Cardiac muscle cell (in vitro differentiated cells and primary cell): ENCODE results near the gene CRIM1. TPM values are rescaled to one million over a fixed set of nuclear protein-coding genes. Genes with fewer than 3 reads are reported as not detected.

ENCODE experiments used
- DNase-seq, 2 donors: peaks; one replicate each; pipeline versions ENCODE4 v3.0.0 to v3.0.0-alpha.2; 2010 to 2017; ENCODE audit warnings: low read depth in 1 of 2, low spot score in 1 of 2
- H3K27ac ChIP-seq: fragments of 200-600 bp; sonication (generic); 2 replicates; pipeline ENCODE4 v1.5.1; 2016
- H3K27me3 ChIP-seq: fragments of 200-600 bp; sonication (generic); 2 replicates; pipeline ENCODE4 v1.6.0; 2016; ENCODE audit warnings: control low read depth
- H3K36me3 ChIP-seq: fragments of 200-600 bp; sonication (generic); 2 replicates; pipeline ENCODE4 v1.5.1; 2016; ENCODE audit warnings: control low read depth
- H3K4me1 ChIP-seq: fragments of 200-600 bp; sonication (generic); 2 replicates; pipeline ENCODE4 v1.8.1; 2017; ENCODE audit warnings: low read depth, mild to moderate bottlenecking, mixed run types
- H3K4me3 ChIP-seq: fragments of 200-600 bp; sonication (generic); 2 replicates; pipeline ENCODE4 v1.5.1; 2016; ENCODE audit warnings: mild to moderate bottlenecking
- H3K9me3 ChIP-seq: fragments of 200-600 bp; sonication (generic); 2 replicates; pipeline ENCODE4 v1.5.1; 2017; ENCODE audit warnings: low read depth, mild to moderate bottlenecking, control low read depth
- polyA plus RNA-seq: library from polyadenylated mRNA; unstranded; fragments of >200 nt; fragmentation: Nextera tagmentation; extraction: Ambion mirVana; gene quantifications from 2 replicates; pipeline ENCODE4 v1.2.1, GENCODE V29; 2016
- total RNA-seq: library from RNA; depleted of rRNA; stranded (reverse); fragments of >200 nt; gene quantifications from 2 replicates; pipeline ENCODE4 v1.2.3, GENCODE V29; 2016
- TF ChIP-seq, protein P1 (sequence below): IDR thresholded peaks from 2 replicates; pipeline ENCODE4 v1.5.1; 2012; ENCODE audit warnings: low read depth, mild to moderate bottlenecking, low read length

Gene CRIM1
- total and polyA plus RNA-seq, 2 experiments from 2014 or later: 2.4 to 5.4 TPM

DNA sequence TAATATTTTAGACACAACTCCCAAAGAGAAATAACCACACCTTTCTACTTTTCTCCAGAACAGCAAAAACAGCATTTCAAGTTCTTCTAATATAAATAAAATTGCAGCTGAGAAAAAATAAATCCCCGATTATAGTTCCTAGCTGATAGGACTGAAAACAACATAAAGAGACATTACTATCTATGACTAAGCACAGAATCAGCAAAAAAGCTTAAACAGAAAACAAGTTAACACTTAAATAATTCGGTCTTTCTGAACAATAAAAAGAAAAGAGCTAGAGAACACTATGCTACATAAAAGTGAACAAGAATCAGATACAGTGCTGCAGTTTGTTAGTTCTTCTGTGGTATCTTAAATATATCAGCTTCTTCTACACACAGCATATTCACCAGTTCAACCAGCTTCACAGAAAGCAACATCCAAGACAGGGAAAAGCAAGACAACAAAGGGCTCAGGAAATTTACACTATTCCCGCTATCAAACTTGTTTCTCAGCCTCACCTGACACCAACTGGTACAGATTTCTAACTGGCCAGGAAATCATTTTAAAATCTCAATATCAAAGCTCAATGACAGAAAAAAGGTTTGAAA, 213.8 kb downstream of the CRIM1 start:
- no peaks in the 10 kb centered on the region for H3K36me3 ChIP-seq
- H3K27ac ChIP-seq: no peak overlapping the region
- peaks cover 24% of the 10 kb centered on the region for H3K4me1 ChIP-seq
- no peaks in the 10 kb centered on the region for H3K9me3 ChIP-seq
- DNase-seq: peak in 1 of 2 donors; percentile 22
- no peak overlapping the region for H3K4me3 ChIP-seq
- TF ChIP-seq, protein P1, sequence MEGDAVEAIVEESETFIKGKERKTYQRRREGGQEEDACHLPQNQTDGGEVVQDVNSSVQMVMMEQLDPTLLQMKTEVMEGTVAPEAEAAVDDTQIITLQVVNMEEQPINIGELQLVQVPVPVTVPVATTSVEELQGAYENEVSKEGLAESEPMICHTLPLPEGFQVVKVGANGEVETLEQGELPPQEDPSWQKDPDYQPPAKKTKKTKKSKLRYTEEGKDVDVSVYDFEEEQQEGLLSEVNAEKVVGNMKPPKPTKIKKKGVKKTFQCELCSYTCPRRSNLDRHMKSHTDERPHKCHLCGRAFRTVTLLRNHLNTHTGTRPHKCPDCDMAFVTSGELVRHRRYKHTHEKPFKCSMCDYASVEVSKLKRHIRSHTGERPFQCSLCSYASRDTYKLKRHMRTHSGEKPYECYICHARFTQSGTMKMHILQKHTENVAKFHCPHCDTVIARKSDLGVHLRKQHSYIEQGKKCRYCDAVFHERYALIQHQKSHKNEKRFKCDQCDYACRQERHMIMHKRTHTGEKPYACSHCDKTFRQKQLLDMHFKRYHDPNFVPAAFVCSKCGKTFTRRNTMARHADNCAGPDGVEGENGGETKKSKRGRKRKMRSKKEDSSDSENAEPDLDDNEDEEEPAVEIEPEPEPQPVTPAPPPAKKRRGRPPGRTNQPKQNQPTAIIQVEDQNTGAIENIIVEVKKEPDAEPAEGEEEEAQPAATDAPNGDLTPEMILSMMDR: no peak
- H3K27me3 ChIP-seq: no peaks in the 10 kb centered on the region

DNA sequence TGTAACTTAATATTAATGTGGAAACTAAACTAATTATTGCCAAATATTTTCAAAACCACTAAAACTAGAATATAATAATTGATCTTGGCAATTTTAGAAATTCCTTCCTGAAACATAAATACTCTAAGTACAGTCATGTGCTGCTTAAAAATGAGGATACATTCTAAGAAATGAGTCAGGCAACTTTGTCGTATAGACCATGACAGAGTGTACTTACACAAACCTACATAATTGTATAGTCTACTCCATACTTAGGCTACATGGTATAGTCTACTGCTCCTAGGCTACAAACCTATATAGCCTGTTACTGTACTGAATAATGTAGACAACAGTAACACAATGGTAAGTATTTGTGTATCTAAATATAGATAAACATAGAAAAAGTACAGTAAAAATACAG, 214.8 kb downstream of the CRIM1 start:
- H3K4me3 ChIP-seq: no peak overlapping the region
- peaks cover 24% of the 10 kb centered on the region for H3K4me1 ChIP-seq
- DNase-seq: no peak
- no peaks in the 10 kb centered on the region for H3K36me3 ChIP-seq
- H3K9me3 ChIP-seq: no peaks in the 10 kb centered on the region
- no peaks in the 10 kb centered on the region for H3K27me3 ChIP-seq
- TF ChIP-seq, protein P1: no peak
- no peak overlapping the region for H3K27ac ChIP-seq

DNA sequence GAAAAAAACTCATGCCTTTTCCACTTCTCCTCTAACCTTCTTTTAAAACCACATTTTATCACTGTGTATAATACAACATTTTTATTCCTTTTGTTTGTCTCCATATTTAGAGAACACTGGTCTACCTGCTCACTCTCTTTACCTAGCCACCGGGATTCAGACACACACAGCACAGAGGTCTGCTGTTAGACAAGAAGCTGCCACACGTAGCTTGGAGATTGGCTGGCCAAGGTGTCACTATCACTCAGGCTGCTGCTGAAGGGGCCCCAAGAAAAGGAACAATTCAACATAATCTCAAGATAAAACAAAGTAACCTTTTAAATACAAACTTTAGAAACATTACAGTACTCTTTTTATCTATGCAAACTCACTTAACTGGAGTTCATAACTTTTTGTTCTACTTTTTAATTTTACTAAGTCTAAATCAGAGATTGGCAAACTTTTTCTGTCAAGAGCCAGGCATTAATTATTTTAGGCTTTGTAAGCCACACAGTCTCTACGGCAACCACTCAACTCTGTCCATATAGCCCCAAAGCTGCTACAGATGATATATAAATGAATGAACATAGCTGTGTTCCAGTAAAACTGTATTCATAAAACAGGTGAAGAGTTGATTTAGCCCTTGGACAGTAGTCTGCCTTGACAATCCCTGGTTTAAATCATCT, 216.6 kb downstream of the CRIM1 start:
- Histone ChIP-seq H3K4me3 (no peak overlapping the region), H3K27ac (no peak overlapping the region), H3K9me3 (no peaks in the 10 kb centered on the region), H3K36me3 (peaks cover 6% of the 10 kb centered on the region), H3K4me1 (peaks cover 24% of the 10 kb centered on the region), H3K27me3 (no peaks in the 10 kb centered on the region)
- peak in 1 of 2 donors; percentile 15 for DNase-seq
- TF ChIP-seq, protein P1: no peak

DNA sequence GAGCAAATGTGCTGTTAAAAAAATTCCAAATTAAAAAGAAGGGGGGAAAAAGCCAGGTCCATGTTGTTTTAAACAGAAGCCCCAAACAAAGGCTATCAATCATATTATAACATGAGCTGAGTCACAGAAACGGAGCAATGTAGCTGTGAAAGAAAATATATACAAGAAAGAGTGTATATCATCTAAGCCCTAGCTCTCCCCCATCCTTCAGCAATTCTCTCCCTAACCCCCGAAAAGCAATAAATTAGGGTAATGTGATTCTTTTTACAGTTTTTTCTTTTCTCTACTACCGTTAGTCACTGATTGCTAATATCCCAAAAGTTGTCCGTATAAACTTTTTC, 217.1 kb downstream of the CRIM1 start:
- H3K27ac ChIP-seq: no peak overlapping the region
- H3K4me1 ChIP-seq: peaks cover 24% of the 10 kb centered on the region
- no peaks in the 10 kb centered on the region for H3K9me3 ChIP-seq
- no peaks in the 10 kb centered on the region for H3K27me3 ChIP-seq
- TF ChIP-seq, protein P1: no peak
- no peak for DNase-seq
- H3K36me3 ChIP-seq: peaks cover 9% of the 10 kb centered on the region
- no peak overlapping the region for H3K4me3 ChIP-seq

DNA sequence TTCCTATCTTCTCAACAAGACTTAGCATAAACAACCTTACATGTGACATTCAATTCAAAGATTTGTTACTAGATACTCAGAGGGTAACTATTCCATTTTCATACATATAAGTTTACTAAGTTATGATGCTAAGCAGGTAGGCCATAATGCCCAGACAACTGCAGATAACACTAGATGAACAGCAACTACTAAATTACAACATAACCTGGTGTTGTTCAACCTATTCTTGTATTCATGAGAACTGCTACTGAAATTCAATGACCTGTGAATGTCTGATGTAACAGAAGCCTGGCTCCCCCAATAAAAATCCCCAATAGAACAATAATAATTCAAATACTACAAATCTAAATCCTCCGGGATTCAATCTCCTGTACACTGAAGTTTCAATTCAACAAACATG, 217.6 kb downstream of the CRIM1 start:
- peaks cover 13% of the 10 kb centered on the region for H3K36me3 ChIP-seq
- H3K9me3 ChIP-seq: no peaks in the 10 kb centered on the region
- no peak for DNase-seq
- H3K4me3 ChIP-seq: no peak overlapping the region
- H3K27ac ChIP-seq: no peak overlapping the region
- peaks cover 20% of the 10 kb centered on the region for H3K4me1 ChIP-seq
- TF ChIP-seq, protein P1: no peak
- H3K27me3 ChIP-seq: no peaks in the 10 kb centered on the region
